ENCODE measurements around the gene TLX2. TPM values are rescaled to one million over a fixed set of nuclear protein-coding genes. Genes with fewer than 3 reads are reported as not detected.

Gene TLX2
- total RNA-seq, 6 donors from 2014 or later: 0.26 to 2.6 TPM; not detected in 4

- Histone ChIP-seq H3K27ac (no peak overlapping the region), H3K27me3 (no peaks in the 10 kb centered on the region), H3K36me3 (peaks cover 30 to 85% (median 56%) of the 10 kb centered on the region in 4 donors), H3K4me3 (no peak overlapping the region), H3K4me1 (no peaks in the 10 kb centered on the region), H3K9me3 (no peaks in the 10 kb centered on the region)
- ATAC-seq (ENCODE audit: low FRiP score in 2 of 2): peak in 1 of 2 donors; percentile 12
- no peak for DNase-seq
- TF ChIP-seq CTCF (IDR thresholded peaks at IDR 0.05) (no peak), POLR2A (IDR thresholded peaks at IDR 0.05) (no peak), EP300 (IDR thresholded peaks at IDR 0.05) (no peak), POLR2AphosphoS5 (IDR thresholded peaks at IDR 0.05) (no peak)
- 92 to 93% methylated on average over 2 to 9 of the region's 9 CpGs for WGBS, 2 donors
Observed at GRCh38 chr2:74489906-74490305, 24.3 kb upstream of the TLX2 start.

- H3K27ac ChIP-seq: no peak overlapping the region
- H3K9me3 ChIP-seq: no peaks in the 10 kb centered on the region
- H3K27me3 ChIP-seq: no peaks in the 10 kb centered on the region
- ATAC-seq (ENCODE audit: low FRiP score in 2 of 2) (no peak), DNase-seq (peak in 1 of 2 donors; percentile 64)
- H3K4me1 ChIP-seq: no peaks in the 10 kb centered on the region
- H3K4me3 ChIP-seq: no peak overlapping the region
- peaks cover 30 to 67% (median 47%) of the 10 kb centered on the region in 4 donors for H3K36me3 ChIP-seq
- 97 to 98% methylated on average over 11 to 12 of the region's 12 CpGs for WGBS, 2 donors
- TF ChIP-seq CTCF (IDR thresholded peaks at IDR 0.05) (no peak), POLR2AphosphoS5 (IDR thresholded peaks at IDR 0.05) (no peak), POLR2A (IDR thresholded peaks at IDR 0.05) (no peak), EP300 (IDR thresholded peaks at IDR 0.05) (no peak)
Observed at GRCh38 chr2:74491648-74492544, 22.4 kb upstream of the TLX2 start.

- Histone ChIP-seq H3K4me1 (peaks cover 10 to 15% (median 12%) of the 10 kb centered on the region in 4 donors), H3K27me3 (peaks cover 0 to 11% (median 0%) of the 10 kb centered on the region in 4 donors), H3K27ac (no peak overlapping the region), H3K9me3 (no peaks in the 10 kb centered on the region), H3K4me3 (no peak overlapping the region), H3K36me3 (peaks cover 30 to 55% (median 44%) of the 10 kb centered on the region in 4 donors)
- ATAC-seq (ENCODE audit: low FRiP score in 2 of 2) (no peak), DNase-seq (no peak)
- TF ChIP-seq CTCF (IDR thresholded peaks at IDR 0.05) (no peak), POLR2A (IDR thresholded peaks at IDR 0.05) (no peak), POLR2AphosphoS5 (IDR thresholded peaks at IDR 0.05) (no peak), EP300 (IDR thresholded peaks at IDR 0.05) (no peak)
- WGBS, 2 donors: 95 to 100% methylated on average over 3 of the region's 3 CpGs
Observed at GRCh38 chr2:74493546-74493945, 20.7 kb upstream of the TLX2 start.

- Histone ChIP-seq H3K4me1 (peaks cover 23 to 30% (median 24%) of the 10 kb centered on the region in 4 donors), H3K27me3 (peaks cover 0 to 29% (median 4%) of the 10 kb centered on the region in 4 donors), H3K9me3 (no peaks in the 10 kb centered on the region), H3K36me3 (peaks cover 29 to 40% (median 36%) of the 10 kb centered on the region in 4 donors), H3K4me3 (no peak overlapping the region), H3K27ac (no peak overlapping the region)
- DNase-seq (no peak), ATAC-seq (ENCODE audit: low FRiP score in 2 of 2) (no peak)
- 85 to 92% methylated on average over 1 of the region's 1 CpG for WGBS, 2 donors
- TF ChIP-seq POLR2A (IDR thresholded peaks at IDR 0.05): no peak
- no peak for TF ChIP-seq CTCF (IDR thresholded peaks at IDR 0.05)
- no peak for TF ChIP-seq EP300 (IDR thresholded peaks at IDR 0.05)
Observed at GRCh38 chr2:74495440-74495839, 18.8 kb upstream of the TLX2 start.
